Mesenchymal stem cell (in vitro differentiated cells and primary cell): Measurements from ENCODE around the gene BUD23.
"Not testable (repeated sequence)": the region's sequence is repeated elsewhere in the genome, so short reads cannot be mapped to it uniquely, and the experiment has no call there.

Experiments used
- DNase-seq: peaks from one replicate; pipeline ENCODE4 v3.0.0-alpha.2; 2013
- H2AFZ ChIP-seq: one replicate; pipeline ENCODE4 v1.6.1; 2013; ENCODE audit warnings: low read depth, mild to moderate bottlenecking, control low read depth, inconsistent platforms, low read length, moderate library complexity
- H2AK5ac ChIP-seq: 2 replicates; pipeline ENCODE4 v1.6.1; 2013; ENCODE audit warnings: low read length, moderate library complexity, mild to moderate bottlenecking, inconsistent platforms; ENCODE audit not compliant: severe bottlenecking
- H2BK120ac ChIP-seq: one replicate; pipeline ENCODE4 v1.6.1; 2013; ENCODE audit warnings: low read depth, mild to moderate bottlenecking, inconsistent platforms, low read length, moderate library complexity
- H2BK12ac ChIP-seq, 2 experiments: one replicate each; pipeline ENCODE4 v1.6.1; 2013; ENCODE audit warnings: inconsistent platforms in 2 of 2, low read length in 2 of 2, mild to moderate bottlenecking in 2 of 2, moderate library complexity in 2 of 2, control low read depth in 1 of 2
- H2BK15ac ChIP-seq: one replicate; pipeline ENCODE4 v1.6.1; 2013; ENCODE audit warnings: mild to moderate bottlenecking, low read depth, inconsistent platforms; ENCODE audit not compliant: poor library complexity, severe bottlenecking
- H2BK5ac ChIP-seq: 2 replicates; pipeline ENCODE4 v1.6.1; 2013; ENCODE audit warnings: low read depth, mild to moderate bottlenecking, low read length, control low read depth, inconsistent platforms; ENCODE audit not compliant: poor library complexity, severe bottlenecking
- H3K14ac ChIP-seq, 2 experiments: one replicate each; pipeline ENCODE4 v1.6.1; 2013; ENCODE audit warnings: inconsistent platforms in 2 of 2, low read length in 2 of 2, control low read depth in 1 of 2, mild to moderate bottlenecking in 1 of 2, moderate library complexity in 1 of 2
- H3K18ac ChIP-seq, 2 experiments: one replicate each; pipeline ENCODE4 v1.6.1; 2013; ENCODE audit warnings: inconsistent platforms in 2 of 2, low read length in 2 of 2, control low read depth in 1 of 2, low read depth in 1 of 2, mild to moderate bottlenecking in 1 of 2
- H3K23ac ChIP-seq, 2 experiments: one replicate each; pipeline ENCODE4 v1.6.1; 2013; ENCODE audit warnings: inconsistent platforms in 2 of 2, low read length in 2 of 2, mild to moderate bottlenecking in 2 of 2, moderate library complexity in 2 of 2, control low read depth in 1 of 2
- H3K27ac ChIP-seq: 2 replicates; pipeline ENCODE4 v1.5.1; 2013; ENCODE audit warnings: mild to moderate bottlenecking, moderate library complexity, low read length, control low read depth, inconsistent platforms; ENCODE audit not compliant: poor library complexity, severe bottlenecking
- H3K27me3 ChIP-seq, 2 experiments: 2 replicates each; pipeline versions ENCODE4 v1.6.1 to v1.7.0; 2013; ENCODE audit warnings: low read length in 2 of 2, mild to moderate bottlenecking in 2 of 2, moderate library complexity in 2 of 2, control low read depth in 1 of 2, inconsistent platforms in 1 of 2; ENCODE audit not compliant: control insufficient read depth in 1 of 2, insufficient read depth in 1 of 2
- H3K36me3 ChIP-seq, 2 experiments: 2 replicates each; pipeline versions ENCODE4 v1.6.1 to v1.7.0; 2013; ENCODE audit warnings: low read length in 2 of 2, control low read depth in 1 of 2, inconsistent platforms in 1 of 2, low read depth in 1 of 2, mild to moderate bottlenecking in 1 of 2; ENCODE audit not compliant: insufficient read depth in 2 of 2, control insufficient read depth in 1 of 2
- H3K4ac ChIP-seq, 2 experiments: one replicate each; pipeline ENCODE4 v1.6.1; 2013; ENCODE audit warnings: inconsistent platforms in 2 of 2, low read length in 2 of 2, mild to moderate bottlenecking in 2 of 2, moderate library complexity in 2 of 2, control low read depth in 1 of 2, low read depth in 1 of 2
- H3K4me1 ChIP-seq: 2 replicates; pipeline ENCODE4 v1.6.1; 2013; ENCODE audit warnings: low read depth, low read length, control low read depth; ENCODE audit not compliant: control insufficient read depth, insufficient read depth
- H3K4me2 ChIP-seq: 2 replicates; pipeline ENCODE4 v1.6.1; 2013; ENCODE audit warnings: low read length, mild to moderate bottlenecking, inconsistent platforms; ENCODE audit not compliant: poor library complexity, severe bottlenecking
- H3K4me3 ChIP-seq, 2 experiments: 2 replicates each; pipeline versions ENCODE4 v1.5.1 to v1.7.0; 2013; ENCODE audit warnings: low read length in 2 of 2, mild to moderate bottlenecking in 2 of 2, control low read depth in 1 of 2, low read depth in 1 of 2; ENCODE audit not compliant: insufficient read depth in 1 of 2
- H3K79me1 ChIP-seq: replicated peaks from 2 replicates; pipeline ENCODE4 v1.6.1; 2013; ENCODE audit warnings: mild to moderate bottlenecking, control low read depth, low read length, inconsistent platforms; ENCODE audit not compliant: poor library complexity, severe bottlenecking
- H3K9ac ChIP-seq: 2 replicates; pipeline ENCODE4 v1.7.0; 2013; ENCODE audit warnings: mild to moderate bottlenecking, low read length, moderate library complexity
- H3K9me3 ChIP-seq: 2 replicates; pipeline ENCODE4 v1.7.0; 2013; ENCODE audit warnings: mild to moderate bottlenecking, low read length; ENCODE audit not compliant: control insufficient read depth
- H4K8ac ChIP-seq: one replicate; pipeline ENCODE4 v1.6.1; 2013; ENCODE audit warnings: inconsistent platforms, mild to moderate bottlenecking, low read length, moderate library complexity
- H4K91ac ChIP-seq: one replicate; pipeline ENCODE4 v1.6.1; 2013; ENCODE audit warnings: mild to moderate bottlenecking, low read length, inconsistent platforms
- WGBS: methylation state at CpG from one replicate; pipeline ENCODE4 v1.1.7; 2013; ENCODE audit warnings: mixed read lengths; 5-methylcytosine and 5-hydroxymethylcytosine counted together

The BUD23 gene

DNA sequence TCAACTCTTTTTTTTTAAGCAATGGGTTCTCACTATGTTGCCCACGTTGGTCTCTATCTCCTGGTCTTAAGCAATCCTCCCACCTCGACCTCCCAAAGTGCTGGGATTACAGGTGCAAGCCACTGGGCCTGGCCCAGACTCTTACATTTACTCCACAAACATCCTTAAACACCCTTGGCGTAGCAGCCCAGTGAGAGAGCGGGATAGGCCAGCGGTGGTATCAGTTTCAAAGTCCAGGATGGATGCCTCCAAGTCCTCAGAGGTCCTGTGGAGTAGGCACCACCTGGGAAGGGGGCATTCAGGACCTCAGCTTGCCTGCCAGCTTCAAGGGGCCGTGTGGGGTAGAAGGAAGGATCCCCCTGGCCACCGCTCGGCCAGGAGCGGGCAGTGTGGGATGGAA, 33.8 kb upstream of the BUD23 start:
- 63% methylated on average over 9 of the region's 9 CpGs for WGBS

DNA sequence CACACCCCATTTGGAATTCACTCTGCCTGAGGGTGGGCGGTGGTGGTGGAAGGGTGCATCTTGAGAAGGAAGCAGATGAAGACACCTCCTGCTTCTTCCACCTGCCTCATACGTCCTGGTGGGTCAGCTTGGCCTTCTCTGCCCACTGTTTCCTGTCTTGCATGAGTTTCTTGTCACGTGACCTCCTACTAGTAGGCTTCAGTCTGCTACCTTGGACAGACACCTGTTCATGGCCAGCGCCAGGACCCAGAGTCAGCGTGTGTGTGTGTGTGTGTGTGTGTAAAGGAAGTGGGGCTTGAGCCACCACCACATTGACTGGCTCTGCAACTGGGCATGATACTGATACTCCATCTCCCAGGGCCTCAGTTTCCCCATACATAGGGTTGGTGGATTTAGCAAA, 32.9 kb upstream of the BUD23 start:
- Histone ChIP-seq H3K27ac (no peak overlapping the region), H2BK15ac (no peak overlapping the region), H2BK120ac (no peak overlapping the region), H3K23ac (no peak overlapping the region), H3K4me3 (no peak overlapping the region), H2BK5ac (no peak overlapping the region), H3K4me1 (peaks cover 7% of the 10 kb centered on the region), H3K36me3 (no peaks in the 10 kb centered on the region), H3K79me1 (no peaks in the 10 kb centered on the region), H4K8ac (no peak overlapping the region), H3K4me2 (no peak overlapping the region), H3K14ac (no peak overlapping the region), H4K91ac (no peak overlapping the region), H2AFZ (no peak overlapping the region), H2BK12ac (no peak overlapping the region), H3K9me3 (no peaks in the 10 kb centered on the region), H3K9ac (no peak overlapping the region), H3K4ac (no peak overlapping the region), H3K18ac (no peak overlapping the region), H3K27me3 (peaks cover 59 to 66% of the 10 kb centered on the region in 2 experiments), H2AK5ac (no peak overlapping the region)
- WGBS: 63% methylated on average over 5 of the region's 5 CpGs
- no peak for DNase-seq

More for the DNA sequence above, 33.8 kb upstream of the BUD23 start:
- Histone ChIP-seq H3K4me1 (peaks cover 9% of the 10 kb centered on the region), H2BK12ac (no peak overlapping the region), H2AK5ac (no peak overlapping the region), H3K79me1 (no peaks in the 10 kb centered on the region), H3K36me3 (no peaks in the 10 kb centered on the region), H3K27ac (no peak overlapping the region), H2BK5ac (no peak overlapping the region), H3K4me3 (no peak overlapping the region), H3K23ac (no peak overlapping the region), H2BK15ac (no peak overlapping the region), H4K8ac (no peak overlapping the region), H3K9me3 (no peaks in the 10 kb centered on the region), H4K91ac (no peak overlapping the region), H3K14ac (no peak overlapping the region), H3K27me3 (peaks cover 68 to 76% of the 10 kb centered on the region in 2 experiments), H2BK120ac (no peak overlapping the region), H3K4me2 (no peak overlapping the region), H3K18ac (no peak overlapping the region), H3K9ac (no peak overlapping the region), H2AFZ (no peak overlapping the region), H3K4ac (no peak overlapping the region)
- no peak for DNase-seq

DNA sequence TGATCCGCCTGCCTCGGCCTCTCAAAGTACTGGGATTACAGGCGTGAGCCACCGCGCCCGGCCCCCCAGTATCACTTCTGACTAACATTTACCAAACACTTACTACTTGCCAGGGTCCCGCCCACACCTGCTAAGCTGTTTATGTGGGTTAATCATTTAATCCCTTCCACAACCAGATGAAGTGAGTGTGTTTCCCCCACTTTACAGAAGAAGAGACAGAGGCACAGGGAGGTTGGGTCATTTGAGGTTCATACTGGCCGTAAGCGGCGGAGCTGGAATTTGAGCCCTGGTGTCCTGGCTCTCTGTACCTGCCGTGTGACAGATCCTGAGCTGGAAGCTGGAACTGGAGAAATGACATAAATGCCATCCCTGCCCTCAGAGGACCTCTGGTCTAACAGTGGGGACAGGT, 30.9 kb upstream of the BUD23 start:
- H3K79me1 ChIP-seq: no peaks in the 10 kb centered on the region
- no peak overlapping the region for H3K23ac ChIP-seq
- H3K4me3 ChIP-seq: no peak overlapping the region
- no peak overlapping the region for H2BK120ac ChIP-seq
- peaks cover 6% of the 10 kb centered on the region for H3K4me1 ChIP-seq
- no peaks in the 10 kb centered on the region for H3K9me3 ChIP-seq
- H2BK5ac ChIP-seq: no peak overlapping the region
- H4K91ac ChIP-seq: no peak overlapping the region
- no peak overlapping the region for H2BK15ac ChIP-seq
- no peak overlapping the region for H2AFZ ChIP-seq
- no peak overlapping the region for H2BK12ac ChIP-seq
- H4K8ac ChIP-seq: no peak overlapping the region
- H3K36me3 ChIP-seq: no peaks in the 10 kb centered on the region
- no peak overlapping the region for H3K9ac ChIP-seq
- H3K4me2 ChIP-seq: no peak overlapping the region
- no peak overlapping the region for H3K4ac ChIP-seq
- WGBS: 84% methylated on average over 9 of the region's 11 CpGs
- DNase-seq: no peak
- H3K27ac ChIP-seq: no peak overlapping the region
- no peak overlapping the region for H2AK5ac ChIP-seq
- H3K18ac ChIP-seq: no peak overlapping the region
- no peak overlapping the region for H3K14ac ChIP-seq
- H3K27me3 ChIP-seq: peaks cover 39 to 46% of the 10 kb centered on the region in 2 experiments

GRCh38 chr7:73655309-73655708, 28.1 kb upstream of the BUD23 start:
- not testable (repeated sequence) for H3K27ac ChIP-seq, H3K4me1 ChIP-seq, H3K4me2 ChIP-seq, H3K9ac ChIP-seq, H3K4me3 ChIP-seq, H2BK15ac ChIP-seq, DNase-seq, H2BK5ac ChIP-seq, H3K4ac ChIP-seq, H4K91ac ChIP-seq, H2BK120ac ChIP-seq, H3K36me3 ChIP-seq, H3K14ac ChIP-seq, H2BK12ac ChIP-seq, H4K8ac ChIP-seq, H3K9me3 ChIP-seq, H3K79me1 ChIP-seq, H3K18ac ChIP-seq, H2AFZ ChIP-seq, H3K23ac ChIP-seq, H2AK5ac ChIP-seq
- 83% methylated on average over 3 of the region's 4 CpGs for WGBS
- peaks cover 17 to 31% of the 10 kb centered on the region in 2 experiments for H3K27me3 ChIP-seq
